ENCODE data around the gene EFCAB12. TPM values are rescaled to one million over a fixed set of nuclear protein-coding genes. Genes with fewer than 3 reads are reported as not detected.

Gene EFCAB12
- total RNA-seq, 1 donor from 2014 or later = 6.6 TPM

DNA sequence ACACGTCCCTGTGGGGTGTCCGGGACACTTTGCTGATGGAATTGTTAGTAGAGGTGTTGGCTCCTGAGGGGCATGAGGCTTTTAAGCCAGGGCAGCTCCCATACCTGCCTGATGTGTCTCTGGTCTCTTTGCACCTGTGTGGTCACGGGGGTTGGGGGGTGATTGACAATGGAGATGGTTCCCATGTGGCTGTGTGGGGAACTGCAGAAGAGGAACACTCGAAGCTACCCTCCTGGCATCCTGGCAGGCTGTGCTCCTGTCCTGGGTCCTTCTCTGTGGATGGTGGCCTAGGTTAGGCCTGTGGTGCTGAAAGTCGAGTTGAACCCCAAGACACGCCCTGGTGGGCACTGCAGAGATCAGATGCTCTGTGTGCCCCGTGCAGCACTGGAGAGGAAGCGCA is 76.4 kb downstream of the EFCAB12 start:
- DNase-seq (ENCODE audit: low spot score, unreplicated experiment) = no peak
- TF ChIP-seq CTCF (IDR thresholded peaks at IDR 0.05; ENCODE audit: unreplicated experiment) = peak; percentile 26
- peaks cover under 1% of the 10 kb centered on the region for H3K4me1 Mint-ChIP-seq (ENCODE audit: low read depth)
- H3K9me3 Mint-ChIP-seq (ENCODE audit: low read depth) = no peaks in the 10 kb centered on the region
- no peaks in the 10 kb centered on the region for H3K36me3 Mint-ChIP-seq (ENCODE audit: insufficient read depth)
- H3K4me3 Mint-ChIP-seq (ENCODE audit: low read depth) = no peak overlapping the region
- H3K27me3 Mint-ChIP-seq = peaks cover 3% of the 10 kb centered on the region
- no peak overlapping the region for H3K27ac Mint-ChIP-seq

Other genes starting within 250 kb of the EFCAB12 start
- gene CNBP, start 244.7 kb downstream of the EFCAB12 start, total RNA-seq = 192 and 194 TPM in 2 replicates
- gene COPG1, start 179.0 kb downstream of the EFCAB12 start, total RNA-seq = 141 and 145 TPM in 2 replicates
- gene HMCES, start 149.8 kb downstream of the EFCAB12 start, total RNA-seq = 35.3 TPM in 2 replicates
- gene MBD4, start 11.3 kb upstream of the EFCAB12 start, total RNA-seq = 32.5 and 37.1 TPM in 2 replicates
- 69.6 and 75.6 TPM in 2 replicates for gene IFT122, start 11.6 kb upstream of the EFCAB12 start, total RNA-seq
- 0.10 TPM in 1 of 2 replicates, not detected in the other for gene RHO, start 100.0 kb upstream of the EFCAB12 start, total RNA-seq
- not detected in 2 replicates for gene H1-8, start 114.5 kb upstream of the EFCAB12 start, total RNA-seq
- gene PLXND1, start 178.0 kb upstream of the EFCAB12 start, total RNA-seq = 17.6 and 18.0 TPM in 2 replicates

All from progenitor cell of endocrine pancreas (in vitro differentiated cells).